ENCODE results near the gene CA10.

- TF ChIP-seq E2F4 (CRISPR knock-in tag; IDR thresholded peaks at IDR 0.05; ENCODE audit: low read depth) (no peak), TCF3 (CRISPR knock-in tag; IDR thresholded peaks at IDR 0.05) (no peak), LEF1 (IDR thresholded peaks at IDR 0.05) (no peak), E2F8 (IDR thresholded peaks at IDR 0.05; ENCODE audit: low read depth, partially characterized antibody) (no peak), EZH2 (IDR thresholded peaks at IDR 0.05; ENCODE audit: borderline replicate concordance, low read depth, low read length) (no peak), AFF1 (IDR thresholded peaks at IDR 0.05; ENCODE audit: low read depth in 1 of 2, partially characterized antibody in 2 of 2) (no peak), SAFB2 (IDR thresholded peaks at IDR 0.05; ENCODE audit: borderline replicate concordance, low read depth, low read length, severe bottlenecking) (no peak), CBX2 (IDR thresholded peaks at IDR 0.05; ENCODE audit: insufficient read depth, low read length, poor library complexity, severe bottlenecking) (no peak), HDAC2 (IDR thresholded peaks at IDR 0.05) (no peak), YBX1 (IDR thresholded peaks at IDR 0.05) (no peak), BCOR (IDR thresholded peaks at IDR 0.05) (no peak)
Observed at GRCh38 chr17:51650772-51651171, 507.7 kb downstream of the CA10 start.

Data from K562 (cell line).